HepG2 (cell line): ENCODE data around the gene MSMO1. TPM values are rescaled to one million over a fixed set of nuclear protein-coding genes. Genes with fewer than 3 reads are reported as not detected.

Experiments
- ATAC-seq: fragments of 200-7000 bp; cut with Tn5 transposase; 3 replicates; pipeline ENCODE4 v1.9.1; 2020; ENCODE audit warnings: mild to moderate bottlenecking, moderate library complexity
- BruUV-seq: library from RNA; stranded (reverse); fragments of 400-500 nt; replicated peaks from 2 replicates; lab custom pipeline; 2021; lab: Mats Ljungman, UMichigan
- CTCF ChIA-PET: fragments of 300-600 bp; formaldehyde crosslinking; extraction: SDS; loops from one replicate; lab custom pipeline; 2021; ENCODE audit warnings: low total read pairs, inconsistent platforms, low intra/inter-chr PET ratio; lab: Yijun Ruan, JAX
- POLR2A ChIA-PET: fragments of 350-600 bp; sonication (Branson Sonifier 250); formaldehyde crosslinking; loops from one replicate; lab custom pipeline; 2020; ENCODE audit warnings: antibody characterized with exemption, inconsistent platforms; lab: Yijun Ruan, JAX
- DNase-seq: peaks from one replicate; pipeline ENCODE4 v3.0.0-alpha.2; 2015; ENCODE audit warnings: low spot score
- FAIRE-seq: peaks from 3 replicates; lab custom pipeline; 2011; peaks lifted over from hg19 to GRCh38; lab: Jason Lieb, UNC
- H2AFZ ChIP-seq: one replicate; pipeline ENCODE4 v1.6.1; 2011; ENCODE audit warnings: low read length, inconsistent platforms
- H3K27ac ChIP-seq: fragments of 300-600 bp; 3 replicates; pipeline ENCODE4 v1.8.0; 2011; ENCODE audit warnings: mixed run types, mild to moderate bottlenecking, mixed read lengths, low read length, inconsistent platforms; ENCODE audit not compliant: insufficient read depth; ENCODE audit errors: extremely low read length
- H3K27me3 ChIP-seq, 2 experiments: fragments of 200-600 bp in 1 of 2; 2 replicates in 1 of 2; 3 replicates in 1 of 2; pipeline versions ENCODE4 v1.6.0 to v1.8.0; 2011; ENCODE audit warnings: low read length in 2 of 2, mild to moderate bottlenecking in 2 of 2, moderate library complexity in 2 of 2, inconsistent platforms in 1 of 2; ENCODE audit not compliant: insufficient read depth in 2 of 2, control insufficient read depth in 1 of 2
- H3K36me3 ChIP-seq, 2 experiments: fragments of 200-600 bp in 1 of 2; replicated peaks in 1 of 2; 2 replicates in 1 of 2; 3 replicates in 1 of 2; pipeline versions ENCODE4 v1.5.1 to v1.8.0; 2011; ENCODE audit warnings: low read length in 2 of 2, inconsistent platforms in 1 of 2; ENCODE audit not compliant: insufficient read depth in 2 of 2, control insufficient read depth in 1 of 2
- H3K4me1 ChIP-seq: 2 replicates; pipeline ENCODE4 v1.5.1; 2012; ENCODE audit warnings: low read length, inconsistent platforms; ENCODE audit not compliant: insufficient read depth
- H3K4me2 ChIP-seq: 2 replicates; pipeline ENCODE4 v1.6.0; 2011; ENCODE audit warnings: low read depth, low read length, inconsistent platforms
- H3K4me3 ChIP-seq, 3 experiments: fragments of 200-600 bp in 1 of 3; sonication (generic), shearing (Covaris generic) in 1 of 3; replicated peaks in 1 of 3; 2 replicates each; pipeline ENCODE4 v1.5.1; 2011 to 2016; ENCODE audit warnings: low read length in 3 of 3, inconsistent platforms in 2 of 3, low read depth in 2 of 3, mild to moderate bottlenecking in 2 of 3, control low read depth in 1 of 3, mixed read lengths in 1 of 3; ENCODE audit not compliant: insufficient read depth in 1 of 3
- H3K79me2 ChIP-seq: one replicate; pipeline ENCODE4 v1.6.1; 2011; ENCODE audit warnings: low read length, inconsistent platforms; ENCODE audit not compliant: insufficient read depth
- H3K9ac ChIP-seq: 2 replicates; pipeline ENCODE4 v1.6.0; 2011; ENCODE audit warnings: mild to moderate bottlenecking, low read depth, low read length, inconsistent platforms; ENCODE audit not compliant: insufficient read depth
- H3K9me3 ChIP-seq: 2 replicates; pipeline ENCODE4 v1.5.1; 2012; ENCODE audit warnings: mild to moderate bottlenecking, low read length
- H4K20me1 ChIP-seq: 2 replicates; pipeline ENCODE4 v1.6.0; 2011; ENCODE audit warnings: inconsistent platforms, mild to moderate bottlenecking, low read length, moderate library complexity; ENCODE audit not compliant: insufficient read depth
- ESRRA ChIP-seq: sonication (generic); formaldehyde crosslinking; IDR thresholded peaks from 2 replicates; pipeline ENCODE4 v1.5.1; 2020; ENCODE audit warnings: mild to moderate bottlenecking, low read depth, missing genetic modification reagents
- FOXP1 ChIP-seq, 2 experiments: fragments of 450-650 bp in 1 of 2; IDR thresholded peaks; 2 replicates each; pipeline ENCODE4 v1.6.1; 2017 to 2018; ENCODE audit warnings: antibody characterized with exemption in 1 of 2
- FOXP4 ChIP-seq: sonication (generic); formaldehyde crosslinking; IDR thresholded peaks from 2 replicates; pipeline ENCODE4 v1.4.0; 2020; ENCODE audit warnings: missing genetic modification reagents
- GATAD2A ChIP-seq: IDR thresholded peaks from 2 replicates; pipeline ENCODE4 v1.6.1; 2016
- NCOA2 ChIP-seq: sonication (generic); formaldehyde crosslinking; IDR thresholded peaks from 2 replicates; pipeline ENCODE4 v1.8.0; 2022; ENCODE audit warnings: inconsistent platforms
- RARG ChIP-seq: sonication (generic); formaldehyde crosslinking; IDR thresholded peaks from 2 replicates; pipeline ENCODE4 v1.4.0; 2020; ENCODE audit warnings: low read depth, mild to moderate bottlenecking, missing genetic modification reagents
- RCOR2 ChIP-seq: IDR thresholded peaks from 2 replicates; pipeline ENCODE4 v1.6.1; 2016; ENCODE audit warnings: missing biosample characterization, missing genetic modification reagents
- TBX2 ChIP-seq: sonication (generic); formaldehyde crosslinking; IDR thresholded peaks from 2 replicates; pipeline ENCODE4 v1.5.0; 2020; ENCODE audit warnings: missing genetic modification reagents, mild to moderate bottlenecking, borderline replicate concordance
- ZNF430 ChIP-seq: sonication (generic); formaldehyde crosslinking; IDR thresholded peaks from 2 replicates; pipeline ENCODE4 v1.9.0; 2021; ENCODE audit warnings: mild to moderate bottlenecking, missing genetic modification reagents
- ZNF547 ChIP-seq: sonication (generic); formaldehyde crosslinking; IDR thresholded peaks from 2 replicates; pipeline ENCODE4 v1.5.1; 2020; ENCODE audit warnings: mild to moderate bottlenecking, missing genetic modification reagents
- ZNF564 ChIP-seq: sonication (generic); formaldehyde crosslinking; IDR thresholded peaks from 2 replicates; pipeline ENCODE4 v1.8.1; 2023; ENCODE audit warnings: mild to moderate bottlenecking, missing genetic modification reagents
- WGBS: methylation state at CpG from one replicate; pipeline ENCODE4 v1.1.6; 2017; ENCODE audit warnings: low lambda C conversion rate; 5-methylcytosine and 5-hydroxymethylcytosine counted together
- in situ Hi-C: cut with HindIII; loops from 2 replicates; pipeline ENCODE4 v1.10.0; 2017; ENCODE audit warnings: low pct_unique_long_range_greater_than_20kb; ENCODE audit not compliant: extremely low pct_ligation_motif_present
- intact Hi-C: fragments of 100-400 bp; cut with micrococcal nuclease; formaldehyde crosslinking; loops from one replicate; pipeline ENCODE4 v1.10.0; 2022; ENCODE audit not compliant: unreplicated experiment
- polyA plus RNA-seq, 8 experiments: library from polyadenylated mRNA; depleted of rRNA in 3 of 8; stranded (reverse) in 7 of 8; unstranded in 1 of 8; fragments of >200 nt; fragmentation: Illumina TruSeq in 4 of 8; extraction: Trizol in 4 of 8; gene quantifications; 2 replicates each; pipeline versions ENCODE4 v1.2.1 to v1.2.3, GENCODE V29; 2011 to 2016; ENCODE audit warnings: low read depth in 4 of 8, missing spikeins in 1 of 8, mixed read lengths in 1 of 8; ENCODE audit not compliant: insufficient read depth in 1 of 8
- total RNA-seq, 5 experiments: library from RNA; depleted of rRNA; stranded (reverse); fragments of >200 nt; fragmentation: Illumina TruSeq; extraction: Trizol; gene quantifications; 2 replicates each; pipeline ENCODE4 v1.2.3, GENCODE V29; 2016; ENCODE audit warnings: low read depth in 1 of 5

Gene MSMO1
- total and polyA plus RNA-seq, 2 of the 13 experiments (the other 11 are each of a cell fraction or from before 2014, with no cell fraction given): 98.1 to 216 TPM

GRCh38 chr4:165319030-165319429 is 8.4 kb upstream of the MSMO1 start:
- in situ Hi-C loops (no loop called here), intact Hi-C loops (no loop called here)
- no peak overlapping the region for H3K4me2 ChIP-seq
- no peaks in the 10 kb centered on the region for H3K79me2 ChIP-seq
- WGBS: over 99% methylated on average over 5 of the region's 5 CpGs
- FAIRE-seq (no peak), ATAC-seq (no peak), DNase-seq (no peak)
- H3K4me1 ChIP-seq: no peaks in the 10 kb centered on the region
- CTCF ChIA-PET: no interaction called here
- TF ChIP-seq RARG (CRISPR knock-in tag): no peak
- no peak for TF ChIP-seq FOXP1 (IDR thresholded peaks at IDR 0.05)
- TF ChIP-seq FOXP1 (CRISPR knock-in tag; IDR thresholded peaks at IDR 0.05): no peak
- TF ChIP-seq RCOR2: no peak
- TF ChIP-seq ZNF547 (CRISPR knock-in tag): no peak
- no peak for TF ChIP-seq TBX2 (CRISPR knock-in tag)
- TF ChIP-seq ZNF564: no peak
- no peak for TF ChIP-seq NCOA2 (CRISPR knock-in tag)
- TF ChIP-seq ESRRA (CRISPR knock-in tag): no peak
- TF ChIP-seq FOXP4: no peak
- no peak for TF ChIP-seq GATAD2A (CRISPR knock-in tag)
- no peak for TF ChIP-seq ZNF430 (CRISPR knock-in tag)
- no peaks in the 10 kb centered on the region for H3K27me3 ChIP-seq
- POLR2A ChIA-PET: no interaction called here
- H3K36me3 ChIP-seq: peaks cover 0 to 3% of the 10 kb centered on the region in 2 experiments; a peak in 1 of 5 replicates
- H3K9ac ChIP-seq: no peak overlapping the region
- H3K9me3 ChIP-seq: no peaks in the 10 kb centered on the region
- BruUV-seq: no TSS peak
- no peak overlapping the region for H3K27ac ChIP-seq
- no peak overlapping the region for H2AFZ ChIP-seq
- H3K4me3 ChIP-seq: no peak overlapping the region
- no peaks in the 10 kb centered on the region for H4K20me1 ChIP-seq
